ENCODE measurements around the gene PHACTR2.

Gene PHACTR2

DNA sequence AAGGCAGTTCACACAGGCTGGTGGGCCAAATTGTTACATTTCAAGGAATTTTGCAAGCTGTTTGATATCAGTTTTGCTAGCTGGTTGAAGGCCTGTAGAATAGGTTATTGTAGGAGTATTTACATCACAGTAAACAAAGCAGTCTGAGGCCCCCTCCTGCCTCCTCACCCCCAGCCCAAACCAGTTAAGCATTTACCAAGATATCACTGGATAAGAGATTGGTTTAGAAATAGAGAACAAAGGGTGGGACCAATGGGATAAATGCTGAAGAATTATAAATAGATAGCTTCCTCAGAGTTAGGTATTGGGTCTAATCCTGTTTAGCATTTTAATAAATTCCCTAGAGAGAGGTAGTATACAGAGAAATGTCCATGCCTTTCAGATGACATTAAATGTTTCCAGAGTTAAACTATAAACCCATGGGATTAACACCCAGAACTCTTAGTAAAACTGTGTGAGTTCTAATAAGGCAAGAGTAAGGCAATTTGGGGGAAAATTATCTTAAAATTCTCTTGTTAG lies 2.3 kb upstream of the PHACTR2 start:
- DNase-seq (ENCODE audit: low read depth in 3 of 3), result no peak

DNA sequence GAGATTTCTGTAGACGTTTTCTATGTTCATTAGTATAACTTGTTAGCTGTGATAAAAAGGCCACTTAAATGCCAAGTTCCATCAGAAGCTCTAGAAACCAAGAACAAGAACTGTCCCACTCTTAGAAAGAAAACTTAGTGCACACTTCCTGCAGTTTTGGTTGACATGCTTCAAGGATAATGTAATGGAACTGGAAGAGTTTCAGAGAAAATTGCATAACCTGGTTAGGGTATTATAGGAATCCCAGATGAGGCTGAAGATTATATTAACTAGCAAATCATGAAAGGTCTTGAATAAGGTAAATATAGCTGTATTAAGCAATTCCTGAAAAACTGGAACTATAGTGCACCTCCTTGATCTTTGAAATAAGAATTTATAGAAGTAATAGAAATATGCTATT lies 1.8 kb upstream of the PHACTR2 start:
- DNase-seq (ENCODE audit: low read depth in 3 of 3), result no peak

- no peak for DNase-seq (ENCODE audit: low read depth in 3 of 3)
Measured at GRCh38 chr6:143676437-143677045, 1.2 kb upstream of the PHACTR2 start.

GRCh38 chr6:143677577-143677890 lies 231 bp upstream of the PHACTR2 start:
- DNase-seq (ENCODE audit: low read depth in 3 of 3), result no peak

- no peak for DNase-seq (ENCODE audit: low read depth in 3 of 3)
Measured at GRCh38 chr6:143679041-143679440, 1.3 kb downstream of the PHACTR2 start.

GRCh38 chr6:143680141-143680540 lies 2.4 kb downstream of the PHACTR2 start:
- DNase-seq (ENCODE audit: low read depth in 3 of 3), result no peak

GRCh38 chr6:143682805-143683204 lies 5.0 kb downstream of the PHACTR2 start:
- no peak for DNase-seq (ENCODE audit: low read depth in 3 of 3)

DNA sequence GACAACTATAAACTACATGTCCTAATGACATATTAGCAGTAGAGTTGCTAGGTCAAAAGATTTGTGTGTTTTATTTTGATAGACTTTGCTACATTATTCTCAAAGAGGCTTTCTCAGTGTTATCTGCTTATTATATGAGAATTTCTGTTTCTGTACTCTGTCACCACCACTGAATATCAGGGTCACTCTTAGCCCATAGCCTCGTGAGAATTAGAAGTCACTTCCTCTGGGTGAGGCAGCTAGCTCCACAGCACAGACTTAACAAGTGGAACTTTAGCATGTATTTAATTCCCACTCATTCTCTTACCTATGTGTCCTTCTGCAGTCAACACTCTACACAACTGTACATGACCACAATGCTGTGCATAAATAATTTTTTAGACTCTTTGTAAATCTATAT lies 6.7 kb downstream of the PHACTR2 start:
- DNase-seq (ENCODE audit: low read depth in 3 of 3), result no peak

DNA sequence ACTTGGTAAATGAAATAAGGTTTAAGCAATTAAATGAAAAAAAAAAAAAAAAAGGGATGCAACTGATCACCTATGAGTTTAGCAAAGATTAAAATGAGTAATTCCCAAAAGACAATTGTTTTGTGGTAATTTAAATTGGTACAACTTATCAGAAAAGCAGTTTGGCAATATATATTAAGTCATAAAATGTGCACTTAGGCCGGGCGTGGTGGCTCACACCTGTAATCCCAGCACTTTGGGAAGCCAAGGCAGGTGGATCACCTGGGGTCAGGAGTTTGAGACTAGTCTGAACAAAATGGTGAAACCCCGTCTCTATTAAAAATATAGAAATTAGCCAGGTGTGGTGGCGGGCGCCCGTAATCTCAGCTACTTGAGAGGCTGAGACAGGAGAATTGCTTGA lies 7.9 kb downstream of the PHACTR2 start:
- DNase-seq (ENCODE audit: low read depth in 3 of 3), result no peak

DNA sequence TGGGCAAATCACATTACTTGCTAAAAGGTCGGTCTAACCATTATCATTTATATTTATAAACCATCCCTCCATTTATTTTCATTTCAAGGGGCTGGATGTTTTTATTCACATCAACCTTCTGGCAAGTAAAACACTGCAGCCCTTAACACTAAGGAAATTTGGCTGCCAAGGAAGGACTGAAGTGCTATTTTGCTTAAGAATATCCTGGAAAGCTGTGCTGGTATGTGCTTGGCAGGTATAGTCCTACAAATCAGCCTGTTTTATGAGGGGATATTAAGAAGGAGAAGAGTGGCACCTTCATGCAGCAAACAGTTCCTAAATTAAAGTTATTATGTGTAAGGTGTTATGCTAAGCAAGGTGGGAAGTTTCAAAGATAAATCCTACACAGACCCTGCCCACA lies 9.8 kb downstream of the PHACTR2 start:
- DNase-seq (ENCODE audit: low read depth in 3 of 3), result no peak

- DNase-seq (ENCODE audit: low read depth in 3 of 3), result no peak
Measured at GRCh38 chr6:143688681-143689080, 10.9 kb downstream of the PHACTR2 start.

DNA sequence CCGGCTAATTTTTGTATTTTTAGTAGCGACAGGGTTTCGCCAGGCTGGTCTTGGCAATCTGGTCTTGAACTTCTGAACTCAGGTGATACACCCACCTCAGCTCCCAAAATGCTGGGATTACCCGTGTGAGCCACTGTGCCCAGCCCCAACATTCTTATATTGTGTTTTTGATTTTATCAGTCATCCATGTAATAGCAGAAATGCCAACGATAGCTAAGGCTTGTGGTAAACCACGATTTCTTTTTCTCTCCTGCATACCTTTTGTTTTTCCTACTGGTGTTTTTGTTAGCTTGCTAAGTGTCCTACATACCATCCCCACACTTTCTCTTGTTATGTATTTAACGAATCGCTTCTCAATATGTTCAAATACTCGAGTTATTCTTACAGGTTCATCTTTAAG lies 12.1 kb downstream of the PHACTR2 start:
- no peak for DNase-seq (ENCODE audit: low read depth in 3 of 3)

DNA sequence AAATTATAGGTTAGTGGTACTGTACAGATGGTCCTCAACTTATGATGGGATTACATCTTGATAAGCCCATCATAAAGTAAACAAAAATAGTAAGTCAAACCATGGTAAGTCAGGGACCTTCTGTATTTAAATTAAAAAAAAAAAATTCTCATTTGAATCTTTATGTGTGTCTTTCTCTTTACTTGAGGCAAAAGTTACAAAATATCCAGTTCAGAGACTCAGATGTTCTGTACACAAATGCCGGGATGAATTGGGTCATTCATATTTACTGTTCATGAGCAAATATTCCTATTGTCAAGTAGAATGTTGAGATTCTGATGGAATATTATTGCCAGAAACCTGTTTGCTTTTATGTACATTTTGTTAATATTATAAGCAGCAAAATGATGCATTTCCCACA lies 13.4 kb downstream of the PHACTR2 start:
- DNase-seq (ENCODE audit: low read depth in 3 of 3), result no peak

- DNase-seq (ENCODE audit: low read depth in 3 of 3), result no peak
Measured at GRCh38 chr6:143691900-143692636, 14.3 kb downstream of the PHACTR2 start.

DNA sequence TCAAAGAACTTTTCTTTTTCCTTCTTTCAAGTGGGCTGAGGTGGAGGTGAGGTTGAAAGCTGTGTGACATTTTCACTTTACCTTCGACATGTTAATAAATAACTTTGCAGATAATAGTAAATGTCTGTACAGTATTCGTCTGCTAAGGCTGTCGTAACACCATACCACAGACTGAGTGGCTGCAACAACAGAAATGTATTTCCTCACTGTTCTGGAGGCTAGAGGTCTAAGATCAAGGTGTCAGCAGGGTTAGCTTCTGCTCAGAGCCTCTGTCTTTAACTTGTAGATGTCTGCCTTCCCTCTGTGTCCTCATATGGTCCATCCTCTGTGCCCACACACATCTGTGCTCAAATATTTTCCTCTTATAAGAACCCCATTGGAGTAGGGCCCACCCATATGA lies 14.9 kb downstream of the PHACTR2 start:
- no peak for DNase-seq (ENCODE audit: low read depth in 3 of 3)

GRCh38 chr6:143694013-143694412 lies 16.2 kb downstream of the PHACTR2 start:
- no peak for DNase-seq (ENCODE audit: low read depth in 3 of 3)

DNA sequence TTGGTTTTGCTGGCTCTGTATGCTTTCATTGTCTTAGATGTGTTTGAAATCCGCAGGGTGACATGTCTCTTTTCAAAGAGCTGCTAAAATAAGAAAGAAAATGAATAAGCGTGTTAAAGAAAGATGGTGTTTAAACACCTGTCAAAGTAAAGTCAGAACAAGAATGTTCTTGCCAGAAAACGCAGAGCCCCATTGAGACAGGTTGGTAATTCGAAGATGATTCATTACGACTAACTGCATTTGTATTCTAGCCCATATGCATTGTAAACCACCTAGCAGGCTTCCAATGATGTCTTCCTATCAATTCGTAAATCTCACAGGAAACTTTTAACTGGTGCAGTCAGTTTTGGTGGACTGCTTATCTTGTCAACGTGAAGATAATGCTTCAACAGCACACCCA lies 16.8 kb downstream of the PHACTR2 start:
- no peak for DNase-seq (ENCODE audit: low read depth in 3 of 3)

DNA sequence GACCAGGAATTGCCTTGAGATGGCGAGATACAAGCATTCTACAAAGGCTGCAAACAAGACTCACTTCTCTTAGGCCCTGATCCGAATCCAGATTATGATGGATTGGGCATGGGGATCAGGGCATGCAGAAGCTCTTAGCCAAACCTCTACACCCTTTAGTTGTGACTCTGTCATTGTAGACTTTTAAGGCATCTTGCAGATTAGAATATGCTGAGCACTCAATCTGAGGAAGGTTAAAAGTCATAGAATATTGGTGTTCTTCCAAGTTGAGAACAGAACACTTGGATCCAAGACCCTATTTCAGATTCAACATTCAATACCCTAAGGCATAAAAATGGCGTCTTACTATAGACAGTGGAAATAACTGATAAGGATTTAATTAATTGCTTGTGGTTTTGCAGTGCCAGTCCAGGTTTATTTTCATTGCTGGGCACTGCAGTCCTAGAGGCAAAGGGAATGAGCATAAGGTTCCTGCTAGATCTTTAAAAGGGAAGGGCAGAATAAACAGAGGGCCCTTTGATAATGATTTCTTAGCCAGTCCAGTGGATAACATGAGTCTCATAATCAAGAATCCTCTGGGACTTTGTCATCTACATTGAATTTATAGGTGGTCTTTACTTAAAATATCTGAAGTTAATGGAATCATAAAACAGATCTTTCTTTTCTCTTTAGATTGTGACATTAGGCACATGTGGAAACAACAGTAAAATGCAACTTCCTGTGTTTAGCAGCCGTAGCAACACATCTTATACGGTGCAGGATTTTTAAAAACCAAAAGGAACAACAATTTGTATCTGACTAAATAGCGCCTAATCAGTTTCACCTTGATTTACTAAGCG lies 17.6 kb downstream of the PHACTR2 start:
- no peak for DNase-seq (ENCODE audit: low read depth in 3 of 3)

- no peak for DNase-seq (ENCODE audit: low read depth in 3 of 3)
Measured at GRCh38 chr6:143695969-143696663, 18.4 kb downstream of the PHACTR2 start.

- DNase-seq (ENCODE audit: low read depth in 3 of 3), result no peak
Measured at GRCh38 chr6:143696664-143697000, 18.9 kb downstream of the PHACTR2 start.

GRCh38 chr6:143697076-143697800 lies 19.5 kb downstream of the PHACTR2 start:
- DNase-seq (ENCODE audit: low read depth in 3 of 3), result no peak

- DNase-seq (ENCODE audit: low read depth in 3 of 3), result no peak
Measured at GRCh38 chr6:143698329-143698728, 20.6 kb downstream of the PHACTR2 start.

All from stimulated activated CD4-positive, alpha-beta T cell treated with anti-CD3 and anti-CD28 coated beads, TNF-alpha, amount 100 ng/mL, for 24 hours (primary cell).